ENCODE data around the gene ACSL5. TPM values are rescaled to one million over a fixed set of nuclear protein-coding genes. Genes with fewer than 3 reads are reported as not detected.
"Not testable (repeated sequence)": the region's sequence is repeated elsewhere in the genome, so short reads cannot be mapped to it uniquely, and the experiment has no call there.

Gene ACSL5
- total RNA-seq, 1 experiment from 2014 or later, result 0.81 TPM

GRCh38 chr10:112446855-112447619 is 73.1 kb downstream of the ACSL5 start, which contains the start of the genes VTI1A and ZDHHC6:
VTI1A (plus strand) TSS chr10:112447215; CDS start chr10:112447374, 159 bp downstream.
ZDHHC6 (minus strand) TSS chr10:112446914; CDS start chr10:112445436, 1,478 bp downstream.
- in situ Hi-C loops (cut with HindIII; ENCODE audit: low sequenced_read_pairs), result no loop called here
- peak; percentile 84 for DNase-seq (ENCODE audit: low spot score)

GRCh38 chr10:112447620-112447928 is 73.7 kb downstream of the ACSL5 start:
- DNase-seq (ENCODE audit: low spot score), result no peak
- in situ Hi-C loops (cut with HindIII; ENCODE audit: low sequenced_read_pairs), result no loop called here

GRCh38 chr10:112448888-112449287 is 75.0 kb downstream of the ACSL5 start:
- in situ Hi-C loops (cut with HindIII; ENCODE audit: low sequenced_read_pairs), result no loop called here
- DNase-seq (ENCODE audit: low spot score), result no peak

GRCh38 chr10:112454910-112455779 is 81.2 kb downstream of the ACSL5 start:
- in situ Hi-C loops (cut with HindIII; ENCODE audit: low sequenced_read_pairs), result no loop called here

GRCh38 chr10:112456533-112456932 is 82.6 kb downstream of the ACSL5 start:
- in situ Hi-C loops (cut with HindIII; ENCODE audit: low sequenced_read_pairs), result no loop called here
- no peak for DNase-seq (ENCODE audit: low spot score)

More at GRCh38 chr10:112454910-112455779, 81.2 kb downstream of the ACSL5 start:
- no peak for DNase-seq (ENCODE audit: low spot score)

GRCh38 chr10:112460366-112460765 is 86.5 kb downstream of the ACSL5 start:
- no peak for DNase-seq (ENCODE audit: low spot score)
- in situ Hi-C loops (cut with HindIII; ENCODE audit: low sequenced_read_pairs), result no loop called here

- DNase-seq (ENCODE audit: low spot score), result no peak
- in situ Hi-C loops (cut with HindIII; ENCODE audit: low sequenced_read_pairs), result no loop called here
Measured at GRCh38 chr10:112461029-112461887, 87.3 kb downstream of the ACSL5 start.

- DNase-seq (ENCODE audit: low spot score); in situ Hi-C loops (cut with HindIII; ENCODE audit: low sequenced_read_pairs): not testable (repeated sequence)
Measured at GRCh38 chr10:112464074-112464473, 90.2 kb downstream of the ACSL5 start.

GRCh38 chr10:112465299-112465883 is 91.5 kb downstream of the ACSL5 start:
- DNase-seq (ENCODE audit: low spot score), result no peak
- in situ Hi-C loops (cut with HindIII; ENCODE audit: low sequenced_read_pairs), result no loop called here

- DNase-seq (ENCODE audit: low spot score), result no peak
- in situ Hi-C loops (cut with HindIII; ENCODE audit: low sequenced_read_pairs), result no loop called here
Measured at GRCh38 chr10:112466802-112467201, 92.9 kb downstream of the ACSL5 start.

GRCh38 chr10:112467541-112468075 is 93.7 kb downstream of the ACSL5 start:
- in situ Hi-C loops (cut with HindIII; ENCODE audit: low sequenced_read_pairs), result no loop called here
- no peak for DNase-seq (ENCODE audit: low spot score)

GRCh38 chr10:112471878-112472487 is 98.1 kb downstream of the ACSL5 start:
- in situ Hi-C loops (cut with HindIII; ENCODE audit: low sequenced_read_pairs), result no loop called here
- DNase-seq (ENCODE audit: low spot score), result peak; percentile 64

- in situ Hi-C loops (cut with HindIII; ENCODE audit: low sequenced_read_pairs), result no loop called here
Measured at GRCh38 chr10:112475575-112476218, 101.8 kb downstream of the ACSL5 start.

More at GRCh38 chr10:112475575-112476218, 101.8 kb downstream of the ACSL5 start:
- DNase-seq (ENCODE audit: low spot score), result peak; percentile 15

Other genes with a start within 250 kb of the ACSL5 start
- gene GPAM, start 190.4 kb upstream of the ACSL5 start, total RNA-seq (2014; rRNA removed; shearing (Covaris generic)), result 11.1 and 18.1 TPM in 2 replicates
- gene TECTB, start 90.7 kb upstream of the ACSL5 start, total RNA-seq (2014; rRNA removed; shearing (Covaris generic)), result not detected in 2 replicates
- gene ZDHHC6, start 72.8 kb downstream of the ACSL5 start, total RNA-seq (2014; rRNA removed; shearing (Covaris generic)), result 18.3 and 23.3 TPM in 2 replicates
- gene VTI1A, start 73.1 kb downstream of the ACSL5 start, total RNA-seq (2014; rRNA removed; shearing (Covaris generic)), result 22.7 and 30.5 TPM in 2 replicates

All from G401 (cell line).